Middle frontal gyrus (tissue), 1 donor: ENCODE data around the gene TEX35.
A peak's percentile ranks its signal among the peaks of the same experiment; 100 is the strongest.

ENCODE experiments used
- DNase-seq: peaks from one replicate; pipeline ENCODE4 v3.0.0-alpha.2; 2015; ENCODE audit warnings: low spot score; ENCODE audit errors: extremely low spot score

The TEX35 gene

GRCh38 chr1:178516110-178516509 lies 3.2 kb downstream of the TEX35 start:
- DNase-seq: no peak

DNA sequence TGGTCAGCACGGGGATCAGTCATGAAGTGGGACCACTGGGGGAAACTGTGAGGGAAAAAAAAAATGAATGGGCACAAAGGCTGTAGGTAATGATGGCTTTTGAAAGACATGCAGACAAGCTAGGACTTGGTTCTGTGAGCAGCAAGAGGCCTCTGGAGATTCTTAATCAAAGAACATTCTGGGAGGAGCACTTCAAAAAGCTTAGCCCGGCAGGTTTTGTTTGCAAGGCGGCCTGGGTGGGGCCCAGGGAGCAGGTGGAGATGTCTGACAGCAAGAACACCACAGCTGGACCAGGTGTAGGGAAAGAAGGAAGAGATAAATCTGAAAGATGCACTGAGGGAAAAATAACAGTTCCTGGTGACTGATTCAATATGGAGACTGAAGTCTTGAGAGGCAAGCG lies 6.0 kb downstream of the TEX35 start:
- DNase-seq: no peak

- DNase-seq: no peak
Measured at GRCh38 chr1:178520803-178521202, 7.9 kb downstream of the TEX35 start.

DNA sequence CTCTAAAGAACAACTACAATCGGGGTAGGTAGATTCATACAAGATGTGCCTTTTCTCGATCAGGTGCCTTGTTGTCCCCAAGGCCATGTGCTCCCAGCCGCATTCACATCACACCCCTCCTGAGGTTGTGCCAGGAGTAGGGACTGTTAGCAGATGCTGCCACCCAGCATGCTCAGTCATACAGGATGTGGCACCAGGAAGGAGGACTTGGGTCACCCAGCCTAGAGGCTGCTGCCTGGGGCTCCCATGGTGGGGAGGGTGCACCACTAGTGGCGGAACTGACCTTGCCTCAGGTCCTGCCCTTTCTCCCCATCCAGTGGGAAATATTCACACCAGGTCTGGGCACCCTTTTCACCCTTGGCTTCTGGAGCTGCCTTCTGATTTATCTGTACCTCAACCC lies 8.3 kb downstream of the TEX35 start:
- DNase-seq: no peak

- no peak for DNase-seq
Measured at GRCh38 chr1:178527117-178527516, 14.2 kb downstream of the TEX35 start.

DNA sequence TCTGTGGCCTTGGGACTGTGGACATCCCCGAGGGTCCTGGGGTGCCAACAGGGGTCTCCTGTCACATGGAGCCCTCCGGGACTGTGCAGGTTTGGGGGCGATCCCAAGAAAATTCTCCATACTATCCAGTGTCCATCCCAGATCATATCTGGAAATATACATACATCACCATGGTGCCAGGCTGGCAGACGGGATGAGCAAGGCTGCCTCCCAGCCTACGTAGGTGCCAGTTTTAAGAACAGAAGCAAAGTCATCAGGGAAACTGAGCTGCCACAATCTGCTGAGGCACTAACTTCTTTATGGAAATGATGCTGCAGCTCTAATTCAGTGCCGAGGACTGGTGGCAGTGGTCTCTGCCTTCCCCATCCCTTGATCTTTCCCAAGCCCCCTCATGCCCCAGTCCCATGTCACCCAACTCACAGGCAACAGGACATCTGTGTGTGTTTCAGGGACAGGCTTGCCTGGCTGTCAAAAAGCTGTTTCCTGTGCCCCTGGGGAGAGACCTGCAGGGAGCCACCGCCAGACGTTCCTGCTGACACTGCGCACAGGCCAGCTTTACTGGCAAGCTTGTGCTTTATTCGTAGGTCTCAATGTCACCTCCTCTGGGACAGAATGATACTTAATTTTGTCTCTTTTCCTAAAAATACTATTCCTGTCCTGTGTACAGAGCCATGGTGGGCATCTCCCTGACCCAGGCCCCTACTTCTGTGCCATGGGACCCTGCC lies 15.5 kb downstream of the TEX35 start:
- no peak for DNase-seq

DNA sequence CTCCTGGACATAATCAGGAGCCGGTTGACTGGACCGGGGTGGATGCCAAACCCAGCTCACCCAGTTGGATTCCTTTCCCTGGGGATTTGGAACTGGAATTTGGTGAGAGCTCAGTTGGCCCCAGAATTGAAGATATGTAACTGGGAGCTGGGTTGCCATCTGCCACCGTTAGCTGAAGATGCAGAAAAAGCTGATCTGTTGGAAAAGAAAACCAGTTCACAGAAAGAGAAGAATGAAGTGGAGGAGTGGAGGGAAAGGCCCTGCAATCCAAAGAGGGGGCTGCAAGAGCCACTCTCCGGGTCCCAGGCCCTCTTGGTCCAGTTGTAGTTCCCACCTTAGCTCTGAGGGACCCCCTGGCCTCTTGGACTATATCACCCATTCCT lies 16.0 kb downstream of the TEX35 start:
- no peak for DNase-seq

DNA sequence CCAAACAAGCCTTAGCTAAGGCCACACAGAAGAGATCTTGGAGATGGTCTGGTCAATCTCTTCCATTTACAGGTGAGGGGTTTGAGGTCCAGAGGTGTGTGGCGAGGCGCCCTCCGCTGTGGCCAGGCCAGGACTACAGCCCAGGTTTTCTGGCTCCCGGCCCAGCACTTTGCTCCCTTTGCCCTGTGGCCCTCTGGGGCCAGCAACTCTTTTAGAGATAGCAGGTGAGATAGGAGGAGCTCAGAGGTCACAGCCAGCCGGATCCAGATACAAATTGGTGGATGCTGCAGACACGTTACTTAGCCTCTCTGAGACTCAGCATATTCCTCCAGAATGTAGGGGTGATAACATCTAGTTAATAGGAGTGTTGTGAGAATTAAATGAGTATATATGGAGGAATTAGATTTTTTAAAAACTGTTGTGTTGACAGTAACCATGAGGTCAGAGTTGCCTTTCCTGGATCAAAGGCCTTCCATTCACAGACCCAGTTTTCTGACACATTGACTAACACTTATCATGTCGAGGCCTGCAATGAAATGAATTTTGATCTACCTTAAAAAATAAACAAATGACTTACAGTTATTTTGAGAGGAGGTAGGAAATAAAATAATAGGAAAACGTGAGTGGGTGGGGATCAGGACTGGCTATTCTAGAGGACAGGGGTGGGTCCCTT lies 16.6 kb downstream of the TEX35 start:
- DNase-seq: no peak

GRCh38 chr1:178530037-178530402 lies 17.1 kb downstream of the TEX35 start:
- no peak for DNase-seq

- no peak for DNase-seq
Measured at GRCh38 chr1:178530502-178530901, 17.6 kb downstream of the TEX35 start.

- no peak for DNase-seq
Measured at GRCh38 chr1:178531887-178532286, 19.0 kb downstream of the TEX35 start.

DNA sequence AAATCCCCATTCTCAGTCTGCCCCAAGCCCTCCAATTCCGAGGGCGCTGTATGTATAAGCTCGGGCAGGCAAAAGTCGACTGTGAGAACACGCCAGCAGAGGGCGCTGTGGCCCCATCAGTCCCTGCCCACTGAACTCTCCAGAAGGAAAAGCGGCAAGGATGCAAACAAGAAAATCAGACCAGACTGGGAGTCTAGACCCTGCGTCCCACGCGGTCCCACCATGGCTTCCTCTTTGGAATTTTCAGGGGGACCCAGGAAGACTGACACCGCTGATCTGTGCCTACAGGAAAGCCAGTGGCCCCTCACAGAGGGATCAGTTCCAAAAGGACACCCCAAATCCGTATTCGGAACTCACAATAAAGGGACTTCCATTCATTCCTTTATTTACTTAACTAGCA lies 19.5 kb downstream of the TEX35 start:
- peak; percentile 55 for DNase-seq

DNA sequence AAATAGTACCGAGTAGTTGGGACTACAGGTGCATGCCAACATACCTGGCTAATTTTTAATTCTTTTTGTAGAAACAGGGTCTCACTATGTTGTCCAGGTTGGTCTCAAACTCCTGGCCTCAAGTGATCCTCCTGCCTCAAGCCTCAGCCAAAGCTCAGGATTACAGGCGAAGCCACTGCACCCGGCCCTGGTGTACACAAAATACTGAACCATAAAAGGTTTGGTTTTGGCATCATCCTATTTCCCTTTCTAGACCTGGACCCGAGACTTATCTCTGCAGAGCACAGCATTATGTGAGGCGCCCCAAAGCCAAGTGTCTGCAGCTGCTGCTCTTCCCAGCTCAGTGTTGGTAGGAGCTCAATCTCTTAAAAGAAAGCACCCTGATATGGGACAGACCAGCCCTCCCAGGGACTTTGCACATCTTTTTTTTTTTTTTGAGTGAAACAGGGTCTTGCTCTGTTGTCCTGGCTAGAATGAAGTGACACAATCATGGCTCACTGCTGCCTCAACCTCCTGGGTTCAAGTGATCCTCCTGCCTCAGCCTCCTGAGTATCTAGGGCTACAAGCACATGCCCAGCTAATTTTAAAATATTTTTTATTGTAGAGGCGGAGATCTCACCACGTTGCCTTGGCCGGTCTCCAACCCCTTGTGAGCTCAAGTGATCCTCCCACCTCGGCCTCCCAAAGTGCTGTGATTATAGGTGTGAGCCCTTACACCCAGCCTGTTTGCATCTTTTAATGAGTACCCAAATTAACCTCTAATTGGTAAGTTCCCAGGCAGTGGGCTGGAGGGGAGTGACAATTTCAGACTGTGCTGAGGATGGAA lies 20.4 kb downstream of the TEX35 start:
- DNase-seq: no peak

DNA sequence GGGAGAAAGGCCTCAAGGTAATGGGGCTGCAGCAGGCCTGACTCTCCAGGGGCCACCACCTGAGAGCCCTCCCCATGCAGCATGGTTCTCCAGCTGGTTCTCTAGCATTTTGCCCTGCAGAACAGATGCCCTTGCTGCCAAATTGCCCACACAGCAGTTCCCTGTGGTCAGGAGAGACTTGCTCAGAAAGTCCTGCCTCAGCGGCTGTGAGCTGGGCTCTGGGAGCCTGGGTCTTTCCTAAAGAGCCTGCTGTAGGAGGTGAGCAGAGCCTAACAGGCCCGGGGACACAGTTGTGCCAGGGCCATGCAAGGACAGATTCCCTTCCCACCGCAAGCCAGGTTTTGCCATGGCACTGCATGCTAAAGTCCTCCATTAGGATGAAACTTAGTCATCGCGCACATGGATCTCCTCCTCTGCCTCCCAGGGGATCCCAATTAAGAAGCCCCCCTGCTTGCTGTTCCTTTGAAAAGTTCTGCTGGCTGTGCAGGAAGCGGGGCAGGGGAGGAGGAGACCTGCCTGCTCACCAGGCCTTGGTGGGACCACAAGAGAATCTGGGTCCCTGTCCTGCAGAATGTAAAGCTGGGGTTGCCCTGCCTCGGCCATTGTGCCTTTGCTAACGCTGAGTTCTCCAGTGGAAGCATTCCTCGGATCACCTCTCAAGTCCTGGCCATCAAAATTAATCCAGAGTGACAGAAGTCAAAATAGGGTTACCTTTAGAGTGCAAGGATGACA lies 21.4 kb downstream of the TEX35 start:
- no peak for DNase-seq

- DNase-seq: no peak
Measured at GRCh38 chr1:178536329-178536728, 23.4 kb downstream of the TEX35 start.

DNA sequence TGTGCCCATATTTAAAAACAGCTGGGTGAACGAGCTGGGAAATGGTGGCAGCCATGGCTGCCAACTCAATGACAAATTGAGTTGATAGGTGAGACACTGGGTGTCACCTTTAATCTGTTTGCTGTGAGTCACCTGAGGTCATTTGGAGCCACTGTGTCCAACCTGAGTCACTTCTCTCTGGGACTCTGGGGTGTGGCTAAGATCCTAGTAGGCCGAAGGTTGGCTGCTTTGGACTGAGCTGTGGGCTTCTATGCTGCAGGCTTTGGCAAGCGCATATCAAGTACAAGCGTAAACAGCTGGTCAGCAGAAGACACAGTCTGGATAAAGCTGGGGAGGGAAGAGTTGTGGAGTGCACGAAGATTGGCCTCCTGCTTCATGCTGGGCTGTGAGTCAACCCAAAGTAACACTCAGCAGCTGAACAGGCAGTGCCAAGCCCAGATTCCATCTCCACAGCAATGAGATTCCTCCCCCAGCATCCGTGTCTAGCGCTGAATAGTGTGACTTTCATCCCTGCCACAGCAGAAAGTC lies 24.0 kb downstream of the TEX35 start:
- DNase-seq: peak; percentile 46

- DNase-seq: no peak
Measured at GRCh38 chr1:178537382-178538090, 24.6 kb downstream of the TEX35 start.

- no peak for DNase-seq
Measured at GRCh38 chr1:178538192-178538916, 25.4 kb downstream of the TEX35 start.

DNA sequence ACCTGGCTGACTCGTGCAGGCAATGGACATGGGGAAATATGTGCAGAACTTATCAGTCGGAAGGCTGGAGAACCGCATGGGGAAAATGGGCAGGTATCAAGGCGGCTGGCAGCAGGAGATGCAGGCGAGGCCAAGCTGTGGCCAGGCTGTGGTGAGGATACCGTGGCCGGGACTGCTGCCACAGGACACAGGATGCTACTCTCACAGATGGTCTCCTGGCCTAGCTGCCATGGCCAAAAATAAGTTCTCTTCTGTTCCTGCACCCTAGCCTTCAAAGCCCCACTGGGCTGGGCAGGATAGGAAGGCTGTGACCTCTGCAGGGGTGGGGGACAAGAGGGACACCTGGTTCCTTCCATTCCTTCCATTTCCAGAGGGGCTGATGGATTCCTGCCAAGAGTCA lies 26.4 kb downstream of the TEX35 start:
- DNase-seq: no peak

DNA sequence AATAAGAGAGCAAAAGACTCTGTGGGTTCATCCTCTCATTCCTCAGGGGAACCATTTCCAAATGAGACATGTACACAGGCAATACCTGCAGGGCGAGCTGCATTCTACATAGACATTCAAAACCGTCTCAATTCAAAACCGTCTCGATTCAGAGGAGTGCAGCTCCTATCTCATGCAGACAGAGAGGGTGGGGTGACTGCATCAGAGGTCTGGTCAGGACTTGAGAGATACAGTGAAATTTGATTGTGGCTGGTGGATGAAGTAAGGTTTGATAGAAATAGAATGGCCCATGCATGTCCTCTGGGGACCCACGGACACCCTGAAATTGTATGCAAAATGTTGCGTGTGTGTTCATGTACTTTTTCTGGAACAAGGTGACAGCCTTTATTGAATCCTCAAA lies 27.3 kb downstream of the TEX35 start:
- DNase-seq: no peak
